ENCODE data around the gene F2RL1. TPM values are rescaled to one million over a fixed set of nuclear protein-coding genes. Genes with fewer than 3 reads are reported as not detected.

The F2RL1 gene
- total and polyA plus RNA-seq, 2 of the 13 experiments (the other 11 are each of a cell fraction or from before 2014, with no cell fraction given): 9.9 to 23.0 TPM

DNA sequence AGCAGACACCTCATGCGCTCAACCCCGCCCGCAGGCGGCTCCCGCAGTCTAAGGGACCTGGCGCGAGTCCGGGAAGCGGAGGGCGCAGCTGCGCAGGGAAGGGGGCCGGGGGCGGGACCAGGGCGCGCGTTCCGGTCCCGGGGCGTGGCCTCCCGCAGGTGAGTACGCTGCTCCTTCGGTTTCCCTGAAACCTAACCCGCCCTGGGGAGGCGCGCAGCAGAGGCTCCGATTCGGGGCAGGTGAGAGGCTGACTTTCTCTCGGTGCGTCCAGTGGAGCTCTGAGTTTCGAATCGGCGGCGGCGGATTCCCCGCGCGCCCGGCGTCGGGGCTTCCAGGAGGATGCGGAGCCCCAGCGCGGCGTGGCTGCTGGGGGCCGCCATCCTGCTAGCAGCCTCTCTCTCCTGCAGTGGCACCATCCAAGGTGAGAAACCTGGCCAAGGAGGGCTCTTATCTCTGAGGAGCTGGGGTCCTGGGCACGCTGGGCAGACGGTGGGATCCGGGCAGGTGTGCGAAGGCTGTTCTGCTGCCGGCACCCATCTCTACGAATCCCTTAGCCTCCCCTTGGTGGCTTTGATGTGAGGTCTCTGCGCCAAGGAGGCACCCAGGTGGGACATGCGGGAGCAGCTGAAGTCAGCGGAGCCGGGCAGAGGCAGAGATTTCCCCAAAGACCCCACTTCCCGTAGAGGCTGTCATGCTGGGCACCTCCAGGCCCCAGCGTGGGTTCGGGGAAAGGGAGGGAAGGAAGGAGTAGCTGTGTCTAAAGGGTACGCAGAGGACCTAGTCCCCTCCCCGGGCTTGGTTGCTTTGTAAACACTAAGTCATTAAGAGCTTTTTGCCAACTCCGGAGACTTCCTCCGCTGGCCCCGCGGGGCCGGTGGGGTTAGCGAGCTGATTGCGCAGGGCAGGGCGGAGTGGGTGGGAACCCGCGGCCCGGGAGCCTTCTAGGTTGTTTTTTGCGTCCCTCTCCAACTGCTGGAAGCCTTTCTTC lies at the start of gene F2RL1 (continued):
- TF ChIP-seq ZNF597 (CRISPR knock-in tag; IDR thresholded peaks at IDR 0.05) (no peak), HOXD1 (CRISPR knock-in tag; IDR thresholded peaks at IDR 0.05) (no peak), SRF (IDR thresholded peaks at IDR 0.05; ENCODE audit: low read depth, low read length) (no peak), ZIK1 (CRISPR knock-in tag; IDR thresholded peaks at IDR 0.05; ENCODE audit: borderline replicate concordance, low read depth) (peak; percentile 40; the same call in 1 of the 2 replicates), FOXO1 (CRISPR knock-in tag; IDR thresholded peaks at IDR 0.05) (no peak), KMT2A (CRISPR knock-in tag; IDR thresholded peaks at IDR 0.05) (0 out of 2 replicates have a peak, but pooled peaks have one; percentile 18), SIN3A (IDR thresholded peaks at IDR 0.05; ENCODE audit: borderline replicate concordance, low read depth, low read length) (no peak), KDM6A (CRISPR knock-in tag; IDR thresholded peaks at IDR 0.05; ENCODE audit: low read depth) (no peak), SP5 (CRISPR knock-in tag; IDR thresholded peaks at IDR 0.05; ENCODE audit: borderline replicate concordance, low read depth) (peak; percentile 33; the same call in 1 of the 2 replicates), PBX3 (CRISPR knock-in tag; IDR thresholded peaks at IDR 0.05; ENCODE audit: borderline replicate concordance) (no peak), SMARCE1 (IDR thresholded peaks at IDR 0.05; ENCODE audit: borderline replicate concordance) (no peak), MYNN (CRISPR knock-in tag; IDR thresholded peaks at IDR 0.05; ENCODE audit: low read depth) (no peak), NPAS2 (CRISPR knock-in tag; IDR thresholded peaks at IDR 0.05; ENCODE audit: borderline replicate concordance) (no peak)
- TF ChIP-seq, protein P1, sequence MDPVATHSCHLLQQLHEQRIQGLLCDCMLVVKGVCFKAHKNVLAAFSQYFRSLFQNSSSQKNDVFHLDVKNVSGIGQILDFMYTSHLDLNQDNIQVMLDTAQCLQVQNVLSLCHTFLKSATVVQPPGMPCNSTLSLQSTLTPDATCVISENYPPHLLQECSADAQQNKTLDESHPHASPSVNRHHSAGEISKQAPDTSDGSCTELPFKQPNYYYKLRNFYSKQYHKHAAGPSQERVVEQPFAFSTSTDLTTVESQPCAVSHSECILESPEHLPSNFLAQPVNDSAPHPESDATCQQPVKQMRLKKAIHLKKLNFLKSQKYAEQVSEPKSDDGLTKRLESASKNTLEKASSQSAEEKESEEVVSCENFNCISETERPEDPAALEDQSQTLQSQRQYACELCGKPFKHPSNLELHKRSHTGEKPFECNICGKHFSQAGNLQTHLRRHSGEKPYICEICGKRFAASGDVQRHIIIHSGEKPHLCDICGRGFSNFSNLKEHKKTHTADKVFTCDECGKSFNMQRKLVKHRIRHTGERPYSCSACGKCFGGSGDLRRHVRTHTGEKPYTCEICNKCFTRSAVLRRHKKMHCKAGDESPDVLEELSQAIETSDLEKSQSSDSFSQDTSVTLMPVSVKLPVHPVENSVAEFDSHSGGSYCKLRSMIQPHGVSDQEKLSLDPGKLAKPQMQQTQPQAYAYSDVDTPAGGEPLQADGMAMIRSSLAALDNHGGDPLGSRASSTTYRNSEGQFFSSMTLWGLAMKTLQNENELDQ (CRISPR knock-in tag; IDR thresholded peaks at IDR 0.05; ENCODE audit: borderline replicate concordance): no peak
- TF ChIP-seq, protein P2, sequence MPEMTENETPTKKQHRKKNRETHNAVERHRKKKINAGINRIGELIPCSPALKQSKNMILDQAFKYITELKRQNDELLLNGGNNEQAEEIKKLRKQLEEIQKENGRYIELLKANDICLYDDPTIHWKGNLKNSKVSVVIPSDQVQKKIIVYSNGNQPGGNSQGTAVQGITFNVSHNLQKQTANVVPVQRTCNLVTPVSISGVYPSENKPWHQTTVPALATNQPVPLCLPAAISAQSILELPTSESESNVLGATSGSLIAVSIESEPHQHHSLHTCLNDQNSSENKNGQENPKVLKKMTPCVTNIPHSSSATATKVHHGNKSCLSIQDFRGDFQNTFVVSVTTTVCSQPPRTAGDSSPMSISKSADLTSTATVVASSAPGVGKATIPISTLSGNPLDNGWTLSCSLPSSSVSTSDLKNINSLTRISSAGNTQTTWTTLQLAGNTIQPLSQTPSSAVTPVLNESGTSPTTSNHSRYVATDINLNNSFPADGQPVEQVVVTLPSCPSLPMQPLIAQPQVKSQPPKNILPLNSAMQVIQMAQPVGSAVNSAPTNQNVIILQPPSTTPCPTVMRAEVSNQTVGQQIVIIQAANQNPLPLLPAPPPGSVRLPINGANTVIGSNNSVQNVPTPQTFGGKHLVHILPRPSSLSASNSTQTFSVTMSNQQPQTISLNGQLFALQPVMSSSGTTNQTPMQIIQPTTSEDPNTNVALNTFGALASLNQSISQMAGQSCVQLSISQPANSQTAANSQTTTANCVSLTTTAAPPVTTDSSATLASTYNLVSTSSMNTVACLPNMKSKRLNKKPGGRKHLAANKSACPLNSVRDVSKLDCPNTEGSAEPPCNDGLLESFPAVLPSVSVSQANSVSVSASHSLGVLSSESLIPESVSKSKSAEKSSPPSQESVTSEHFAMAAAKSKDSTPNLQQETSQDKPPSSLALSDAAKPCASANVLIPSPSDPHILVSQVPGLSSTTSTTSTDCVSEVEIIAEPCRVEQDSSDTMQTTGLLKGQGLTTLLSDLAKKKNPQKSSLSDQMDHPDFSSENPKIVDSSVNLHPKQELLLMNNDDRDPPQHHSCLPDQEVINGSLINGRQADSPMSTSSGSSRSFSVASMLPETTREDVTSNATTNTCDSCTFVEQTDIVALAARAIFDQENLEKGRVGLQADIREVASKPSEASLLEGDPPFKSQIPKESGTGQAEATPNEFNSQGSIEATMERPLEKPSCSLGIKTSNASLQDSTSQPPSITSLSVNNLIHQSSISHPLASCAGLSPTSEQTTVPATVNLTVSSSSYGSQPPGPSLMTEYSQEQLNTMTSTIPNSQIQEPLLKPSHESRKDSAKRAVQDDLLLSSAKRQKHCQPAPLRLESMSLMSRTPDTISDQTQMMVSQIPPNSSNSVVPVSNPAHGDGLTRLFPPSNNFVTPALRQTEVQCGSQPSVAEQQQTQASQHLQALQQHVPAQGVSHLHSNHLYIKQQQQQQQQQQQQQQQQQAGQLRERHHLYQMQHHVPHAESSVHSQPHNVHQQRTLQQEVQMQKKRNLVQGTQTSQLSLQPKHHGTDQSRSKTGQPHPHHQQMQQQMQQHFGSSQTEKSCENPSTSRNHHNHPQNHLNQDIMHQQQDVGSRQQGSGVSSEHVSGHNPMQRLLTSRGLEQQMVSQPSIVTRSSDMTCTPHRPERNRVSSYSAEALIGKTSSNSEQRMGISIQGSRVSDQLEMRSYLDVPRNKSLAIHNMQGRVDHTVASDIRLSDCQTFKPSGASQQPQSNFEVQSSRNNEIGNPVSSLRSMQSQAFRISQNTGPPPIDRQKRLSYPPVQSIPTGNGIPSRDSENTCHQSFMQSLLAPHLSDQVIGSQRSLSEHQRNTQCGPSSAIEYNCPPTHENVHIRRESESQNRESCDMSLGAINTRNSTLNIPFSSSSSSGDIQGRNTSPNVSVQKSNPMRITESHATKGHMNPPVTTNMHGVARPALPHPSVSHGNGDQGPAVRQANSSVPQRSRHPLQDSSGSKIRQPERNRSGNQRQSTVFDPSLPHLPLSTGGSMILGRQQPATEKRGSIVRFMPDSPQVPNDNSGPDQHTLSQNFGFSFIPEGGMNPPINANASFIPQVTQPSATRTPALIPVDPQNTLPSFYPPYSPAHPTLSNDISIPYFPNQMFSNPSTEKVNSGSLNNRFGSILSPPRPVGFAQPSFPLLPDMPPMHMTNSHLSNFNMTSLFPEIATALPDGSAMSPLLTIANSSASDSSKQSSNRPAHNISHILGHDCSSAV (CRISPR knock-in tag; IDR thresholded peaks at IDR 0.05; ENCODE audit: borderline replicate concordance): no peak

Measured in HepG2 (cell line).